Measurements from ENCODE around the gene PCGF3.
"Not testable (repeated sequence)": the region's sequence is repeated elsewhere in the genome, so short reads cannot be mapped to it uniquely, and the experiment has no call there.

The PCGF3 gene

DNA sequence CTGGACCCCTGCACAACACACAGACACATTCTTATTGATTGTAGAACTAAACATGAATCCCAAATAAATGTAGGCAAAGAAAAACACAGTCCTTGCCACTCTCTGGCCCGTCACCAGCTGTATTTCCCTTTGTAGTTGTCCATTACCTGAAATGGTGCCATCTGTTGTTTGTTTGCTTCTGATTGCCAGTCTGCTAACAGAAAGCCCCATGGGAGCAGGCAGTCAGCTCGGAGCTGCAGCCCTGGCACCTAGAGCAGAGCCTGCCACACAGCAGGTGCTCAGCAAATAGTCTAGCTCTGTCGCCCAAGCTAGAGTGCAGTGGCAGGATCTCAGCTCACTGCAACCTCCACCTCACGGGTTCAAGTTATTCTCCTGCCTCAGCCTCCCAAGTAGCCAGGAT, 91.4 kb downstream of the PCGF3 start:
- DNase-seq (ENCODE audit: low read depth): no peak

DNA sequence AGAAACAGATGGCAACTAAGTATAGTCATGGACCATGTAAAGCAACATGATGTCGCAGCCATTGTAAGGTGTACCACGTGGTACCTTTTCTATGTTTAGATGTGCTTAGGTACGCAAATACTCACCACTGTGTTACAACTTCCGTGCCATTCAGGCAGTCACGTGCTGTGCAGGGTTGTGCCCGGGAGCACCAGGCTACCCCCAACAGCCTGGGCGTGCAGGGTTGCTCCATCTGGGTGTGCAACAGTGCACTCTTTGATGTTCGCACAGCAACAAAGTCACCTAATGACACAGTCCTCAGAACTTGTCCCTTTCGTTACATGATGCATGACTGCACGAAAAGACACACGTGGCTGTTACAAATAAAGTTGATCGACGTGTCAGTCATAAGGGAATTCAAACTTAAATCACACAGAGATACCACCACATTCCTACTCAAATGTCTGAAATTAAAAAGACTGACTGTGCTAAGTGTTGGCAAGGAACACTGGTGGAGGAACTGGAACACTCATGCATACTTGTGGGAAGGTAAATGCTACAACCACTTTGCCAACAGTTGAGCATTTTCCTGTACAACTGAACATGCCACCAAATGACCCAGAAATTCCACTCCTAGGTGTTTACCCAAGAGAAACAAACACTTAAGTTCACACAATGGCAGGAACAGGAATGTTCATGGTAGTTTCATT, 95.9 kb downstream of the PCGF3 start:
- no peak for DNase-seq (ENCODE audit: low read depth)

DNA sequence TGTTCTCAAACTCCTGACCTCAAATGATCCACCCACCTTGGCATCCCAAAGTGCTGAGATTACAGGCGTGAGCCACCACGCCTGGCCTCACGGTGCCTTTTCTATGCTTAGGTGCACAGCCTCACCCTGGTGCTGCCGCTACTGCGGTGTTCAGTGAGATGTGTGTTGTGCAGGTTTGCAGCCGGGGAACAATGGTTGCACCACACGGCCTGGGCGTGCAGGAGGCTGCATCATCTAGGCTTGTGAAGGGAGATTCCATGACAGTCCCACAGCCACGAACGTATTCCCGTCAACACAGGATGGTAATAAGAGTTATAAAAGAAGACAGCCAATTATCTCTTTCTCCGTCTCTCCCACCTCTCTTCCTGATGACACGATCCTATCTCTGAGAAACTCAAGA, 98.3 kb downstream of the PCGF3 start:
- no peak for DNase-seq (ENCODE audit: low read depth)

DNA sequence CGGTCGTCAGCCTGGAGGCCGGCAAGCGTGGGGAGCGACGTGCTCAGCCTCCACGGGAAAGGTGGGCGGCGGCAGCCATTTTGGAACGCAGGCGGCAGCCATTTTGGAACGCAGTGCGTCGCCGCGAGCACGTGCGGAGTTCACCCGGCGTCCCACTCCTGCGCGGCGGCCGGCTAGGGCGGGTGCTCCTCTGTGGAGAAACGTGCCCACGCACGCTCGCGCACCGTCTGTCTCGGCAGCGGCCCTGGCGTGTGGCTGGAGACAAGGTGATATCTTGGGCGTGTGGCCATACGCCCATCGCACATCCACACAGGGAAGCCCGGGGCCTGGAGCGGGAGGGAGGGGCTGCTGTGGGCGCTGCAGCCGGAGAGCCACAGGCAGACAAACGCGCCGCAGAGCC, 99.2 kb downstream of the PCGF3 start:
- DNase-seq (ENCODE audit: low read depth): no peak

DNA sequence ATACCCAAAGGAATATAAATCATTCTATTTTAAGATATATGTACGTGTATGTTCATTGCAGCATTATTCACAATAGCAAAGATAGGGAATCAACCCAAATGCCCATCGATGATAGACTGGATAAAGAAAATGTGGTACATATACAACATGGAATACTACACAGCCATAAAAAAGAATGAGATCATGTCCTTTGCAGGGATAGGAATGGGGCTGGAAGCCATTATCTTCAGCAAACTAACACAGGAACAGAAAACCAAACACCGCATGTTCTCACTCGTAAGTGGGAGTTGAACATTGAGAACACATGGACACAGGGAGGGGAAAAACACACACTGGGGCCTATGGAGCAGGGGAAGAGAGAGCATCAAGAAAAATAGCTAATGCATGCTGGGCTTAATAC, 101.3 kb downstream of the PCGF3 start:
- not testable (repeated sequence) for DNase-seq (ENCODE audit: low read depth)

DNA sequence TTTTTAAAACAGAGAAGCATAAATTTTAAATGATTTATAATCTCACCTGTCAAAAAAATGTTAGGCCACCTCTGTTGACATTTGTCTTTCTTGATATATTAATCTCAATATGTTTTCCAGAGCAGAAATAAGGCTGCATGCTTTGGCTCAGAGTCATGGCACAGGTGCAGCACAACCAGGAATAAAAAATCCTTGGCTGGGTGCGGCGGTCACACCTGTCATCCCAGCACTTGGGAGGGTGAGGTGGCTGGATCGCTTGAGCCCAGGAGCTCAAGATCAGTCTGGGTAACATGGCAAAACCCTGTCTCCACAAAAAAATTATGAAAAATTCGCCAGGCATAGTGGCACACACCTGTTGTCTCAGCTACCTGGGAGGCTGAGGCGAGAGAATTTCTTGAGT, 102.2 kb downstream of the PCGF3 start:
- DNase-seq (ENCODE audit: low read depth): no peak

DNA sequence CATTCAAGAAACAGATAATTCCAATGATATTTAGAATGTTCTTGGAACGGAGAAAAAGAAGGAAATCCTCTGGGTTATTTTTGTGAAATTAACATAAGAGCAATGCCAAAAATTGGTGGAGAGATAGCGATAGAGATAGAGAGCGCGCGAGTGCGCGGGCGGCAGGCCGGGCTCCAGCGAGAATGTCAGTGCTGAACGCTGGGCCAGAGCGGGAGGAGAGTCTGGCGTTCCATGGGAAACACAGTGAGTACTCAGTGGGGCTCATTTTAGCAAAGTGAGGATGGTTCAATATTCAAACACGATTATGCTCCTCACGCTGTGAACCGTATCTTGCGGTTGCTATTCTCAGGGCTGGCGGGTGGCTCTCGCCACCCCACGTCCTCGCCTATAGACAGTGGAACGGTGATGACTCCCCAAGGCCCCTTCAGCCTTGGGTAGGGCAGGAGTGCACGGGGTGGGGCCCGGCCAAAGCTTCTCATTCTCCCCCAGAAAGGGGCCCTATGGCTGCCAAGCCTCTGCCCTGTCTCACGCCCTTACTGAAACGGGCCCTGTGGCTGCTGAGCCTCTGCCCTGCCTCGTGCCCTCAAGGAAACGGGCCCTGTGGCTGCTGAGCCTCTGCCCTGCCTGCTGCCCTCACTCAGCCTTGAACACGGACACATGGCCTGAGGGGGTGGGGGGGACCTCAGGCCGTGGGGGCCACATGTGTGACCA, 103.4 kb downstream of the PCGF3 start:
- no peak for DNase-seq (ENCODE audit: low read depth)

DNA sequence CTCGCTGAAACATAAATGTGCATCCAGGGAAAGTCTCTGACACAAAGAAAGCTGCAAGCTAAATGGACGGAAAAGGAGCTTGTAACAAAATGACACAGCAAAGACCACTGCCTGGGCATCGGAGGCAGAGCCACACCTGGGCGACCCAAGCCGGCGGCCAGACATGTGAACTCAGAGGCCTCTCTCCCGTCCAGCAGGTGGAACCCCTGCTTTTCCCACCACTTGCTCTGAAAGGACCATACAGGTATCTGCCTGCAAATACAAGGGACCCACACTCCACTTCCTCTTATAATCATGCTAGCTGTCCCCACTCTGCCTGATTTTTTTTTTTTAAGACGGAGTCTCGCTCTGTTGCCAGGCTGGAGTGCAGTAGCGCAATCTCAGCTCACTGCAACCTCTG, 108.3 kb downstream of the PCGF3 start:
- DNase-seq (ENCODE audit: low read depth): no peak

DNA sequence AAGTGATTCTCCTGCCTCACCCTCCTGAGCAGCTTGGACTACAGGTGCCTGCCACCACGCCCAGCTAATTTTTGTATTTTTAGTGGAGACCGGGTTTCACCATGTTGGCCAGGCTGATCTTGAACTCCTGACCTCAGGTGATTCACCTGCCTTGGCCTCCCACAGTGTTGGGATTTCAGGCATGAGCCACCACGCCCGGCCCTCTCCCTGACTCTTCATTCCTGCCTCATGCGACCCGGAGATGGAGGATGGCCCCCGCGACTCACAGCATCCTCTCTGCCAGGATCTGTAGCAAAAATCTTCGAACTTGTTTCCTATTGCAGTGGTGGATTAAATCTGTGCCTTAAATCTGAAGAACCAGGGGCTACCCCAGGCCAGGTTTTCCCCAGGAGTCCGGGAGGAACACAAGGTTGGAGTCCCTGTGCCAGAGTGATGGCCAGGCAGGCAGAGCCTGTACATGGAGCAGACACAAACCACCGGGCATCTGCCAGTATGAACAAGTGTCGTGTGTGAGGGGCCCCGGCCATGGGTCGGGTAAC, 108.7 kb downstream of the PCGF3 start:
- DNase-seq (ENCODE audit: low read depth): no peak

DNA sequence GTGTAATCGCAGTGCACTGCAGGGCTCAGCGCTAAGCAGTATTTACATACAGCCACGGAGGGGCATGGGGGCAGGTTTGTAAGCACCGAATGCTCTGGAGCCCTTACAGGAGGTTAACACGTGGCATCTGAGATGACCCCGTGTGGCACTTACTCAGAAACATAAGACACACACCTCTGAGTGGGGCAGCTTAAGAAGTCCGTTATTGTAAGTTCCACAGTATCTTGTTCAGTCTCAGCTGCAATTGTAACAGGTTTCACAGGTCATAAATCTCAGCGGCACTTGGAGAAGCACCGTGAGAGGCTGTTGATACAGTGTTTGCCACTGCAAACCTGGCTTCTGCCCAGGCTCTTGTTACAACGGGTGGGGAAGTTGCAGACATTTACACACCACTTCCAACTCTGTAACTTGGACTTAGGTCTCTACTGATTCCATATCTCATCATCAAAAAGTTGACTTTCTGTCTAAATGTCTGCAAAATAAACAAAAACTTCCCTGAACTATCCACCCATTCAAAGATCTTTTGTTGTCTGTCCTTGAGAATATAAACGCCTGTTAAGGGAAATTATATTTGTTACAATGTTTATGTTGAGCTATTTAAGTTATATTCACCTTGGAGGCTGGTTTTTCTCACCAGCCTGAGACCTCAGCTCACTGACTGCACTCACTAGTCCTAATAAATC, 110.0 kb downstream of the PCGF3 start:
- DNase-seq (ENCODE audit: low read depth): no peak

DNA sequence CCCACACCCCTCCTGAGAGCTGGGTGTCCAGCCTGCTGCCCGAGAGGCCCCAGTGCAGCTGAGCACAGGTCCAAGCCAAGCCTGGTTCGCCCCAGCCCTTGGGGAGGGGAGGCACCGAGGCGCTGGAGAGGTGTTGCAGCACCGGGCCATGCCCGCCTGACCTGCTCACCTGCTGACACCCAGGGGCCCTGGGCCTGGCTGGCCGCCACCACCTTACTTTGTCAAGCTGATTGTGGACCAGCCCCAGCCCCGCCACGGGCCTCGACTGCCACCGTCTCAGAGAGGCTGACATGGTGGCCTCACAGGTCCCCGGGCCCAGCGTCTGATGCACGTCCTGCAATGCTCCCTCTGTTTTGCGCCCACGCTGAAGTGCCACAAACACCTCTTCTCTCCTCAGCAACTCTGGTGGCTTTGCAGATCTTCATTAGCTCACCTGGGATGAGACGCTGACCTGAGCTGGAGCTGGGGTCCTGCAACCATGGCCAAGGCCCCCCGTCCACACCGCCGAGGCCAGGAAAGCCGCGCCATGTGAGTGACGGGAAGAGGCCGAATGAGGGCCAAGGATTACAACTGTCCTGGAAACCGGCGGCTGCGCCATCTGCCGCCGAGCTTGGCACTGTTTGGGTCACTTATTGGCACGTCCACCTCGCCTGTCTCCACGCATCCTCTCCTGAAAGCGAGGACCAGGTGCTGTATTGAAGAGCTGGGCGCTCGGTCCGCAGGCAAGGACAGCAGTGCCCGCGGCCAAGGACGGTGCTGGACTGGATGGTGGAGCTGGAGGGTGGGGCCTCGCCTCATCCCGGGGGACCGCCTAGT, 112.7 kb downstream of the PCGF3 start:
- no peak for DNase-seq (ENCODE audit: low read depth)

DNA sequence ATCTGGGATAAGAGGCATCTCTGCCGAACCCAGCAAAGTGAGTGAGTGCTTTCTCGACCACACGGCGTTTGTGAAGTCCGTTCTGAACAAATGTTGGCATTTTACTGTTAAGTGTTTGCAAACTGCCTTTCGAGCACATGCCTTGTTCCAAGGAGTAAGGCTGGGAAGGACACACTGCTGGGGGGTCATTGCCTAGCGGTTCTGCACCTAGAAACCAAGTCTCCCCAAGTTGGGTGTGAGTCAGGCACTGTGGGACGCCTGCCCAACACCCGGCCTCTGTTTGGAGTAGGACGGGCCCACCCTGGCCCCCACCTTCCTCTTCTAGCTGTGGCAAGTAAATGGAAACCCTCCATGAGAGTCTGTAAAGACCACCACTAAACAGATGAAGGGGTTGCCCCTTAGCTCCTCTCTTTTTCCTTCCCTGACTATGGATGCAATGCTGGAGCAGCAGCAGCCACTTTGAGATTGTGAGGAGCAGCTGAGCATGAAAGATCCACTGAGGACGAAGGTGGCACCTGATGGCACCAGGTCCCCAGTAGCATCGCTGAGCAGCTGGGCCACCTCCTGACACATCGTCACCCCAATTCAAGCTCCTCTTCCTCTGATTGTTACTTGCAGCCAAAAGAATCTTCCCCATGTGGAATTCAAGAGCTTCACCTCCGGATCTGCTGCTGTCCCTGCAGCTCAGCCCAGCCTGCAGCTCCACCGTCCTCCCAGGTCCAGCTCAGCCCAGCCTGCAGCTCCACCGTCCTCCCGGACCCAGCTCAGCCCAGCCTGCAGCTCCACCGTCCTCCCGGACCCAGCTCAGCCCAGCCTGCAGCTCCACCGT, 114.0 kb downstream of the PCGF3 start:
- DNase-seq (ENCODE audit: low read depth): no peak

Data from stimulated activated CD8-positive, alpha-beta memory T cell treated with anti-CD3 and anti-CD28 coated beads, Interleukin-7, amount 100 ng/mL, for 24 hours (primary cell).